HepG2 (cell line): ENCODE measurements around the gene TRPT1. TPM values are rescaled to one million over a fixed set of nuclear protein-coding genes. Genes with fewer than 3 reads are reported as not detected.

ENCODE experiments used
- ARID5B ChIP-seq: IDR thresholded peaks from 2 replicates; pipeline ENCODE4 v1.4.0; 2020; ENCODE audit warnings: mild to moderate bottlenecking, missing genetic modification reagents
- ARNTL ChIP-seq: sonication (generic); formaldehyde crosslinking; IDR thresholded peaks from 2 replicates; pipeline ENCODE4 v1.4.0; 2020; ENCODE audit warnings: mild to moderate bottlenecking, missing genetic modification reagents
- ASH2L ChIP-seq: fragments of 300-600, 200-600 bp; sonication (generic); IDR thresholded peaks from 2 replicates; pipeline ENCODE4 v1.7.0; 2017; ENCODE audit warnings: low read depth, mild to moderate bottlenecking, moderate library complexity, mixed read lengths, low read length; ENCODE audit not compliant: insufficient read length
- ATF7 ChIP-seq, 2 experiments: fragments of 450-650 bp in 1 of 2; sonication (generic) in 1 of 2; formaldehyde crosslinking in 1 of 2; IDR thresholded peaks; 2 replicates each; pipeline versions ENCODE4 v1.4.0 to v1.6.1; 2016 to 2020; ENCODE audit warnings: antibody characterized with exemption in 1 of 2, mild to moderate bottlenecking in 1 of 2, missing genetic modification reagents in 1 of 2
- NR2C2 ChIP-seq: sonication (generic); formaldehyde crosslinking; IDR thresholded peaks from 2 replicates; pipeline ENCODE4 v1.4.0; 2020; ENCODE audit warnings: missing genetic modification reagents, mild to moderate bottlenecking, moderate library complexity, borderline replicate concordance
- PCBP1 ChIP-seq: fragments of 200-400 bp; formaldehyde crosslinking; IDR thresholded peaks from 2 replicates; pipeline ENCODE4 v1.6.1; 2017; ENCODE audit warnings: mild to moderate bottlenecking, low read depth, low read length, borderline replicate concordance
- RBAK ChIP-seq: sonication (generic); formaldehyde crosslinking; IDR thresholded peaks from 2 replicates; pipeline ENCODE4 v1.5.1; 2020; ENCODE audit warnings: mild to moderate bottlenecking, missing genetic modification reagents
- SMC3 ChIP-seq: IDR thresholded peaks from 2 replicates; pipeline ENCODE4 v1.6.1; 2011; ENCODE audit warnings: low read length, improper control_type of control experiment
- TFDP2 ChIP-seq: sonication (generic); formaldehyde crosslinking; IDR thresholded peaks from 2 replicates; pipeline ENCODE4 v1.4.0; 2020; ENCODE audit warnings: missing genetic modification reagents
- ZBTB34 ChIP-seq: sonication (generic); formaldehyde crosslinking; IDR thresholded peaks from 2 replicates; pipeline ENCODE4 v1.8.0; 2022; ENCODE audit warnings: mild to moderate bottlenecking, missing genetic modification reagents
- ZNF101 ChIP-seq: sonication (generic); formaldehyde crosslinking; IDR thresholded peaks from 2 replicates; pipeline ENCODE4 v1.4.0; 2020; ENCODE audit warnings: mild to moderate bottlenecking, low read depth, missing genetic modification reagents, borderline replicate concordance
- ZNF143 ChIP-seq: sonication (generic); formaldehyde crosslinking; IDR thresholded peaks from 2 replicates; pipeline ENCODE4 v1.4.0; 2020; ENCODE audit warnings: missing genetic modification reagents
- ZNF501 ChIP-seq: sonication (generic); formaldehyde crosslinking; IDR thresholded peaks from 2 replicates; pipeline ENCODE4 v1.5.1; 2020; ENCODE audit warnings: mild to moderate bottlenecking, moderate library complexity, missing genetic modification reagents
- ZNF552 ChIP-seq: sonication (generic); formaldehyde crosslinking; IDR thresholded peaks from 2 replicates; pipeline ENCODE4 v1.9.0; 2022; ENCODE audit warnings: missing genetic modification reagents, mild to moderate bottlenecking, borderline replicate concordance
- ZNF619 ChIP-seq: sonication (generic); formaldehyde crosslinking; IDR thresholded peaks from 2 replicates; pipeline ENCODE4 v1.4.0; 2020; ENCODE audit warnings: mild to moderate bottlenecking, missing genetic modification reagents
- ZNF713 ChIP-seq: sonication (generic); formaldehyde crosslinking; IDR thresholded peaks from 2 replicates; pipeline ENCODE4 v1.4.0; 2020; ENCODE audit warnings: mild to moderate bottlenecking, missing genetic modification reagents
- ZNF746 ChIP-seq: sonication (generic); formaldehyde crosslinking; IDR thresholded peaks from 2 replicates; pipeline ENCODE4 v1.8.0; 2022; ENCODE audit warnings: mild to moderate bottlenecking, missing genetic modification reagents
- ZNF747 ChIP-seq: sonication (generic); formaldehyde crosslinking; IDR thresholded peaks from 2 replicates; pipeline ENCODE4 v1.8.1; 2023; ENCODE audit warnings: missing genetic modification reagents, mild to moderate bottlenecking, borderline replicate concordance
- polyA plus RNA-seq, 8 experiments: library from polyadenylated mRNA; depleted of rRNA in 3 of 8; stranded (reverse) in 7 of 8; unstranded in 1 of 8; fragments of >200 nt; fragmentation: Illumina TruSeq in 4 of 8; extraction: Trizol in 4 of 8; gene quantifications; 2 replicates each; pipeline versions ENCODE4 v1.2.1 to v1.2.3, GENCODE V29; 2011 to 2016; ENCODE audit warnings: low read depth in 4 of 8, missing spikeins in 1 of 8, mixed read lengths in 1 of 8; ENCODE audit not compliant: insufficient read depth in 1 of 8
- total RNA-seq, 5 experiments: library from RNA; depleted of rRNA; stranded (reverse); fragments of >200 nt; fragmentation: Illumina TruSeq; extraction: Trizol; gene quantifications; 2 replicates each; pipeline ENCODE4 v1.2.3, GENCODE V29; 2016; ENCODE audit warnings: low read depth in 1 of 5
- TF ChIP-seq, protein P1 (sequence below): sonication (generic); formaldehyde crosslinking; IDR thresholded peaks from 2 replicates; pipeline ENCODE4 v1.4.0; 2020; ENCODE audit warnings: mild to moderate bottlenecking, missing genetic modification reagents

The TRPT1 gene
- total and polyA plus RNA-seq, 2 of the 13 experiments (the other 11 are each of a cell fraction or from before 2014, with no cell fraction given), result 24.8 to 40.7 TPM

- no peak for TF ChIP-seq ARID5B (CRISPR knock-in tag)
- TF ChIP-seq TFDP2, result no peak; the same call in 1 of the 2 replicates
- TF ChIP-seq ZNF746 (CRISPR knock-in tag), result peak; percentile 53; the same call in 1 of the 2 replicates
- peak; percentile 40; the same call in 1 of the 2 replicates for TF ChIP-seq NR2C2 (CRISPR knock-in tag)
- peak; percentile 35; the same call in 1 of the 2 replicates for TF ChIP-seq ZNF552 (CRISPR knock-in tag)
- peak; percentile 93 for TF ChIP-seq ZNF143 (CRISPR knock-in tag)
- 0 out of 2 replicates have a peak, but pooled peaks have one; percentile 33 for TF ChIP-seq ZNF713 (CRISPR knock-in tag)
- no peak for TF ChIP-seq RBAK (CRISPR knock-in tag)
- TF ChIP-seq PCBP1, result no peak
- peak; percentile 42; the same call in 1 of the 2 replicates for TF ChIP-seq ARNTL
- TF ChIP-seq ZBTB34 (CRISPR knock-in tag), result 0 out of 2 replicates have a peak, but pooled peaks have one; percentile 12
- TF ChIP-seq ASH2L, result peak; percentile 72
- peak; percentile 76 for TF ChIP-seq ZNF501
- no peak for TF ChIP-seq SMC3
- TF ChIP-seq ATF7 (IDR thresholded peaks at IDR 0.05), result no peak
- no peak for TF ChIP-seq ATF7 (CRISPR knock-in tag; IDR thresholded peaks at IDR 0.05)
- TF ChIP-seq, protein P1, sequence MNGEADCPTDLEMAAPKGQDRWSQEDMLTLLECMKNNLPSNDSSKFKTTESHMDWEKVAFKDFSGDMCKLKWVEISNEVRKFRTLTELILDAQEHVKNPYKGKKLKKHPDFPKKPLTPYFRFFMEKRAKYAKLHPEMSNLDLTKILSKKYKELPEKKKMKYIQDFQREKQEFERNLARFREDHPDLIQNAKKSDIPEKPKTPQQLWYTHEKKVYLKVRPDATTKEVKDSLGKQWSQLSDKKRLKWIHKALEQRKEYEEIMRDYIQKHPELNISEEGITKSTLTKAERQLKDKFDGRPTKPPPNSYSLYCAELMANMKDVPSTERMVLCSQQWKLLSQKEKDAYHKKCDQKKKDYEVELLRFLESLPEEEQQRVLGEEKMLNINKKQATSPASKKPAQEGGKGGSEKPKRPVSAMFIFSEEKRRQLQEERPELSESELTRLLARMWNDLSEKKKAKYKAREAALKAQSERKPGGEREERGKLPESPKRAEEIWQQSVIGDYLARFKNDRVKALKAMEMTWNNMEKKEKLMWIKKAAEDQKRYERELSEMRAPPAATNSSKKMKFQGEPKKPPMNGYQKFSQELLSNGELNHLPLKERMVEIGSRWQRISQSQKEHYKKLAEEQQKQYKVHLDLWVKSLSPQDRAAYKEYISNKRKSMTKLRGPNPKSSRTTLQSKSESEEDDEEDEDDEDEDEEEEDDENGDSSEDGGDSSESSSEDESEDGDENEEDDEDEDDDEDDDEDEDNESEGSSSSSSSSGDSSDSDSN, result peak; percentile 72; the same call in 1 of the 2 replicates
- no peak; the same call in 1 of the 2 replicates for TF ChIP-seq ZNF747 (CRISPR knock-in tag)
- 0 out of 2 replicates have a peak, but pooled peaks have one; percentile 59 for TF ChIP-seq ZNF619 (CRISPR knock-in tag)
- no peak for TF ChIP-seq ZNF101 (CRISPR knock-in tag)
Observed at GRCh38 chr11:64246871-64247728, 21.1 kb upstream of the TRPT1 start, which contains the start of gene PPP1R14B (continued).
